ENCODE results near the gene RPL15.
"Not testable (repeated sequence)": the region's sequence is repeated elsewhere in the genome, so short reads cannot be mapped to it uniquely, and the experiment has no call there.

RPL15 gene

DNA sequence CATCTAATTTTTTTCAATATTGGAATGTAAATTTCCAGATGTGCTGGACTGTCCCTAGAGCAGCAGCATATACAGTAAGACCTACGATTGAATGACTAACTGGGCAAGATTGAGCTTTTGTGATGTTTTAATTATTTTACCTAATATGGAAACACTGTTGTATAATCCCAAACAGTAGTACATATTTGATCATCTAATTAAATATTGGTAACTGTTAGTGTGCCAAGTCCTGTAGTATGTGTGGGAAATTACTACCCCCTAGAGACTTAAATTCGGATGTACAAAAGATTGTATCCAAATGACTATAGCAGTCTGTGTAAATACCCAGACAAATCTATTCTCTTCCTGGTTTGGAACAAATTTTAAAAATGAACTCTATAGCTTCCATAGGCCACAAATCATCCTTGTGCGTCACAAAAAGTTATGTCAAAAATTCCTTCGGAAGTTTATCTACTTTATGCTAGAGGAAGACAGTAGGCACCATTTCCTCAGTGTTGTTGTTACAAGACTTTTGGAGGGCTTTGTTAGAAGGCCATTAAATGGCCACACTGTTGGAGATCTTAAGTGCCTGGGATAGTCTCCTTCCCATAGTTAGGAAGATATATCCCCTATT lies 41.7 kb upstream of the RPL15 start:
- Histone ChIP-seq H3K9ac (ENCODE audit: low read depth in 1 of 2, low read length in 2 of 2) (no peak overlapping the region), H3K27me3 (ENCODE audit: control insufficient read depth in 2 of 2, insufficient read depth in 2 of 2, low read length in 2 of 2) (no peaks in the 10 kb centered on the region), H3K9me3 (ENCODE audit: control insufficient read depth in 2 of 2, low read length in 2 of 2) (no peaks in the 10 kb centered on the region), H3K27ac (ENCODE audit: low read depth in 2 of 2, low read length in 2 of 2) (no peak overlapping the region), H3K4me1 (ENCODE audit: control insufficient read depth in 2 of 2, insufficient read depth in 2 of 2, low read length in 2 of 2) (no peaks in the 10 kb centered on the region), H3K36me3 (ENCODE audit: control insufficient read depth in 2 of 2, insufficient read depth in 2 of 2, low read length in 2 of 2) (peaks cover 0 to 3% of the 10 kb centered on the region in 2 donors), H3K4me3 (ENCODE audit: low read length in 2 of 2) (no peak overlapping the region)

DNA sequence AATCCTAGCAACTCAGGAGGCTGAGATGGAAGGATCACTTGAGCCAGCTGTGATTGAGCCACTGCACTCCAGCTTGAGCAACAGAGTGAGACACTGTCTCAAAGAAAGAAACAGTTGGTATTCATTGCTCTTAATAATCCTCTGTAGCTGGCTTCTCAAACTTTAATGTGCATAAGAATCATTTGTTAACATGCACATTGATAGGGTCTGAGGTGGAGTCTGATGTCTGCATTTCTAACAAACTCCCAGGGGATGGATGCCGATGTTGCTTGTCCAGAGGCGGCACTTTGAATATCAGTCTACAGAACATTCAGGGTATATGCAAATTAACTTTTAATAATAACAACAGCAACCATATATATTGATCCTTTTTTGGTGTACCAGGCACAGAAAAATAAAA lies 40.0 kb upstream of the RPL15 start:
- H3K27me3 ChIP-seq (ENCODE audit: control insufficient read depth in 2 of 2, insufficient read depth in 2 of 2, low read length in 2 of 2) = no peaks in the 10 kb centered on the region
- H3K9me3 ChIP-seq (ENCODE audit: control insufficient read depth in 2 of 2, low read length in 2 of 2) = no peaks in the 10 kb centered on the region
- H3K4me3 ChIP-seq (ENCODE audit: low read length in 2 of 2) = no peak overlapping the region
- no peak overlapping the region for H3K27ac ChIP-seq (ENCODE audit: low read depth in 2 of 2, low read length in 2 of 2)
- no peaks in the 10 kb centered on the region for H3K4me1 ChIP-seq (ENCODE audit: control insufficient read depth in 2 of 2, insufficient read depth in 2 of 2, low read length in 2 of 2)
- H3K9ac ChIP-seq (ENCODE audit: low read depth in 1 of 2, low read length in 2 of 2) = no peak overlapping the region
- peaks cover 0 to 3% of the 10 kb centered on the region in 2 donors for H3K36me3 ChIP-seq (ENCODE audit: control insufficient read depth in 2 of 2, insufficient read depth in 2 of 2, low read length in 2 of 2)

DNA sequence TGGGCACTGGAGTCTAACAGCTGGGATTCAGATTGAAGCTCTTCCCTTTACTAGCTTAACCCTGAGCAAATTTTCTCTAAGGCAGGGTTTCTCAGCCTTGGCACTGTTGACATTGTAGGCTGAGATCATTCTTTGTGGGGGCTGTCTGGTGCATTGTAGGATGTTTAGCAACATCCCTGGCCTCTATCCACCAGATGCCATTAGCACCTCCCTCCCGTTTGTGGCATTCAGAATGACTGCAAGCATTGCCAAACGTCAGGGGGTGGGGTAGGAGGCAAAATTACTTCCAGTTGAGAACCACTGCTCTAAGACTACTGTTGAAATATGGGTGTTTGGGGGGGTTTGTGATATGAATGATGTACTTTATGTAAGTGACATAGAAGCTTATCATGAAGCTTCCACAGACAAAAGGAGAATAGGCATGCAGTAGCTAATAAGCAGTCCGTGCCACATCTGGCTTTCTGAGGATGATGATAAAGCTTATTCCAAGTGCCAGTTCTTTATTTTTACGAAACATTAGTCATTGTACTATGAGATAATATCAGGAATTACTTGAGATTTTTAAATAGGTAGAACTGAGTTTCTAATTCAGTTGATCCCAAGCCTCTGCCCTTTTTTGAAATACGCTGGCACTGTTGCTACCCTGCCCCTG lies 39.5 kb upstream of the RPL15 start:
- Histone ChIP-seq H3K4me3 (ENCODE audit: low read length in 2 of 2) (no peak overlapping the region), H3K9me3 (ENCODE audit: control insufficient read depth in 2 of 2, low read length in 2 of 2) (no peaks in the 10 kb centered on the region), H3K36me3 (ENCODE audit: control insufficient read depth in 2 of 2, insufficient read depth in 2 of 2, low read length in 2 of 2) (peaks cover 0 to 3% of the 10 kb centered on the region in 2 donors), H3K9ac (ENCODE audit: low read depth in 1 of 2, low read length in 2 of 2) (no peak overlapping the region), H3K27me3 (ENCODE audit: control insufficient read depth in 2 of 2, insufficient read depth in 2 of 2, low read length in 2 of 2) (no peaks in the 10 kb centered on the region), H3K4me1 (ENCODE audit: control insufficient read depth in 2 of 2, insufficient read depth in 2 of 2, low read length in 2 of 2) (no peaks in the 10 kb centered on the region), H3K27ac (ENCODE audit: low read depth in 2 of 2, low read length in 2 of 2) (no peak overlapping the region)

DNA sequence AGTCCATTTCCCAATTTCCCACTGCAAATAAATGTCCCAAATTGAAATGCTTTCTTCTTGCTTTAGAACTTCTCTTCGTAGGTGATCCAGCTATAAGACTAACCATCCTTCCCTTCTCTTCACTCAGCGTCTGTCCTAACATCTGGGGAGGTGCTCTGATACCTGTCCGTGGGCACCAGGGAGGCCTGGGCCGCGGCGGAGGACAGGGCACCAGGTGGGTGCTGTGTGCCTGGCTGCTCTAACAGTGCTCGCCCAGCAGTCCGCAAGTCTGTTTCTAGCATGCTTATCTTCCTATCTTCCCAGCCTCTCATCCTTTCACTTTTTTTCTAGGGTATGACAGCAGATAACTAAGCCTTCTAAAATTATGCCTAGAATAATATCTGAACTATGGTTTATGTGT lies 37.4 kb upstream of the RPL15 start:
- Histone ChIP-seq H3K9me3 (ENCODE audit: control insufficient read depth in 2 of 2, low read length in 2 of 2) (no peaks in the 10 kb centered on the region), H3K27ac (ENCODE audit: low read depth in 2 of 2, low read length in 2 of 2) (no peak overlapping the region), H3K4me1 (ENCODE audit: control insufficient read depth in 2 of 2, insufficient read depth in 2 of 2, low read length in 2 of 2) (no peaks in the 10 kb centered on the region), H3K4me3 (ENCODE audit: low read length in 2 of 2) (no peak overlapping the region), H3K27me3 (ENCODE audit: control insufficient read depth in 2 of 2, insufficient read depth in 2 of 2, low read length in 2 of 2) (no peaks in the 10 kb centered on the region), H3K9ac (ENCODE audit: low read depth in 1 of 2, low read length in 2 of 2) (no peak overlapping the region), H3K36me3 (ENCODE audit: control insufficient read depth in 2 of 2, insufficient read depth in 2 of 2, low read length in 2 of 2) (peaks cover 0 to 3% of the 10 kb centered on the region in 2 donors)

DNA sequence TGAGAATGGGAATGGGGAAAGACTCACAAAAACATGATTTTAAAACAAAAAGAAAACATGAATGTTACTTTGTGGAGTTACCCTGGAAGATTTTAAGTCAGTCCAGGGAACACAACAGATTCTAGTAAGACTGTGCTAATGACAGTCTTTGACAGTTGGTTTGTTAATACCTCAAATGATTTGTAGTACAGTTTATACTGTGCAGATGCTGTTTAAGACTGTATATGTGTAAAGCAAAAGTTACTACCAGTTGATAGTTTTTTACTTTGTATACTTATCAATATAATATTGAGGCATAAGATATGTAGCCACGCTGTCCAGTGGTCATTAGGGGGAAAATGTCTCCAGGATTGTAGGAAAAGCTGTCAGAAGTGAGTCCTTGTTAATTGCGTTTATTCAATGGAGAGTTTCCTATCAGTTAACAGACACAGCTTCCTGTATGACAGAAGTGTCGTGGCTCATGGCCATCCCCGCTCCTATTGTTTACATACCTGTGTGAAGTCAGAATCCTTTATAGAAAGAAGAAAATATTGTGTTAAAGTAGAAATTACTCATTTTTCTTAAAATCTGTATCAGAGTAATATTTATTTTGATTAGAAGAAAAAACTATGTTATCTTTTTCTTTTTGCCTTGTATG lies 36.1 kb upstream of the RPL15 start:
- H3K27ac ChIP-seq (ENCODE audit: low read depth in 2 of 2, low read length in 2 of 2) = no peak overlapping the region
- H3K4me3 ChIP-seq (ENCODE audit: low read length in 2 of 2) = no peak overlapping the region
- H3K27me3 ChIP-seq (ENCODE audit: control insufficient read depth in 2 of 2, insufficient read depth in 2 of 2, low read length in 2 of 2) = no peaks in the 10 kb centered on the region
- H3K9me3 ChIP-seq (ENCODE audit: control insufficient read depth in 2 of 2, low read length in 2 of 2) = no peaks in the 10 kb centered on the region
- H3K36me3 ChIP-seq (ENCODE audit: control insufficient read depth in 2 of 2, insufficient read depth in 2 of 2, low read length in 2 of 2) = peaks cover 0 to 3% of the 10 kb centered on the region in 2 donors
- H3K4me1 ChIP-seq (ENCODE audit: control insufficient read depth in 2 of 2, insufficient read depth in 2 of 2, low read length in 2 of 2) = no peaks in the 10 kb centered on the region
- no peak overlapping the region for H3K9ac ChIP-seq (ENCODE audit: low read depth in 1 of 2, low read length in 2 of 2)

DNA sequence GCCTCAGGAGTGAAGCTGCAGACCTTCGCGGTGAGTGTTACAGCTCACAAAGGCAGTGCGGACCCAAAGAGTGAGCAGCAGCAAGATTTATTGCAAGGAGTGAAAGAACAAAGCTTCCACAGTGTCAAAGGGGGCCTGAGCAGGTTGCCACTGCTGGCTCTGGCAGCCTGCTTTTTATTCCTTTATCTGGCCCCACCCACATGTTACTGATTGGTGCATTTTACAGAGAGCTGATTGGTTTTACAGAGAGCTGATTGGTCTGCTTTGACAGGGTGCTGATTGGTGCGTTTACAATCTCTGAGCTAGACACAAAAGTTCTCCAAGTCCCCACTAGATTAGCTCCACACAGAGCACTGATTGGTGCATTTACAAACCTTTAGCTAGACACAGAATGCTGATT lies 34.9 kb upstream of the RPL15 start:
- not testable (repeated sequence) for H3K9me3 ChIP-seq (ENCODE audit: control insufficient read depth in 2 of 2, low read length in 2 of 2); H3K27ac ChIP-seq (ENCODE audit: low read depth in 2 of 2, low read length in 2 of 2); H3K4me1 ChIP-seq (ENCODE audit: control insufficient read depth in 2 of 2, insufficient read depth in 2 of 2, low read length in 2 of 2); H3K27me3 ChIP-seq (ENCODE audit: control insufficient read depth in 2 of 2, insufficient read depth in 2 of 2, low read length in 2 of 2); H3K36me3 ChIP-seq (ENCODE audit: control insufficient read depth in 2 of 2, insufficient read depth in 2 of 2, low read length in 2 of 2); H3K4me3 ChIP-seq (ENCODE audit: low read length in 2 of 2); H3K9ac ChIP-seq (ENCODE audit: low read depth in 1 of 2, low read length in 2 of 2)

DNA sequence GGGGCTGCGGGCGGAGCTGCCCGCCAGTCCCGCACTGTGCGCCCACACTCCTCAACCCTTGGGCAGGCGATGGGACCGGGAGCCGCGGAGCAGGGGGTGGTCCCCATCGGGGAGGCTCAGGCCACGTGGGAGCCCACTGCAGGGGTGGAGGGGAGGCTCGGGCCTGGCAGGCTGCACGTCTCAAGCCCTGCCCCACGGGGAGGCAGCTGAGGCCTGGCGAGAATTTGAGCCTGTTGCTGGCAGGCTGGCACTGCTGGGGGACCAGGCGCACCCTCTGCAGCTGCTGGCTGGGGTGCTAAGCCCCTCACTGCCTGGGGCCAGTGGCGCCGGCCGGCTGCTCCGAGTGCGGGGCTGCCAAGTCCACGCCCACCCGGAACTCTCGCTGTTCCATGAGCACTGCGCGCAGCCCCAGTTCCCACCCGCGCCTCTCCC lies 34.4 kb upstream of the RPL15 start:
- Histone ChIP-seq H3K9me3 (ENCODE audit: control insufficient read depth in 2 of 2, low read length in 2 of 2) (no peaks in the 10 kb centered on the region), H3K4me3 (ENCODE audit: low read length in 2 of 2) (no peak overlapping the region), H3K27me3 (ENCODE audit: control insufficient read depth in 2 of 2, insufficient read depth in 2 of 2, low read length in 2 of 2) (no peaks in the 10 kb centered on the region), H3K36me3 (ENCODE audit: control insufficient read depth in 2 of 2, insufficient read depth in 2 of 2, low read length in 2 of 2) (peaks cover 0 to 3% of the 10 kb centered on the region in 2 donors), H3K27ac (ENCODE audit: low read depth in 2 of 2, low read length in 2 of 2) (no peak overlapping the region), H3K4me1 (ENCODE audit: control insufficient read depth in 2 of 2, insufficient read depth in 2 of 2, low read length in 2 of 2) (no peaks in the 10 kb centered on the region), H3K9ac (ENCODE audit: low read depth in 1 of 2, low read length in 2 of 2) (no peak overlapping the region)

DNA sequence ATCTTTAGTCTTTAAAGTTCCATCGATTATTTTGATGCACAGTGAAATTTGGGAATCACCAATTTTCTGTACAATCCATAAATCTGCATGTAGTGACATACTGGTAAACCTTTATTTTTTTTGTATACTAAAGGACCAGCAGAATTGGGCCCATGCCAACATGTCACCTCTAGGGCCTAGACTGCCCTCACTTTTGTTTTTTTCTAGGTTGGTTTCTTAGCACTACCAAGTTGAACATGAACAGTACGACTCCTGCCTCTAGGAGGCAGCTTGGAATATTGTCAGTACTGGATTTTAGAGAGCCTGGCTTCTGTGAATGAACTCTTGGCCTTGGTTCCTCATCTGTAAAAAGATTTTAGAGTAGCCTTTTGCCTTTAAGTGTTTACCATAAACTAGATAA lies 32.5 kb upstream of the RPL15 start:
- Histone ChIP-seq H3K36me3 (ENCODE audit: control insufficient read depth in 2 of 2, insufficient read depth in 2 of 2, low read length in 2 of 2) (no peaks in the 10 kb centered on the region), H3K4me1 (ENCODE audit: control insufficient read depth in 2 of 2, insufficient read depth in 2 of 2, low read length in 2 of 2) (no peaks in the 10 kb centered on the region), H3K4me3 (ENCODE audit: low read length in 2 of 2) (no peak overlapping the region), H3K27ac (ENCODE audit: low read depth in 2 of 2, low read length in 2 of 2) (no peak overlapping the region), H3K9ac (ENCODE audit: low read depth in 1 of 2, low read length in 2 of 2) (no peak overlapping the region), H3K9me3 (ENCODE audit: control insufficient read depth in 2 of 2, low read length in 2 of 2) (no peaks in the 10 kb centered on the region), H3K27me3 (ENCODE audit: control insufficient read depth in 2 of 2, insufficient read depth in 2 of 2, low read length in 2 of 2) (no peaks in the 10 kb centered on the region)

DNA sequence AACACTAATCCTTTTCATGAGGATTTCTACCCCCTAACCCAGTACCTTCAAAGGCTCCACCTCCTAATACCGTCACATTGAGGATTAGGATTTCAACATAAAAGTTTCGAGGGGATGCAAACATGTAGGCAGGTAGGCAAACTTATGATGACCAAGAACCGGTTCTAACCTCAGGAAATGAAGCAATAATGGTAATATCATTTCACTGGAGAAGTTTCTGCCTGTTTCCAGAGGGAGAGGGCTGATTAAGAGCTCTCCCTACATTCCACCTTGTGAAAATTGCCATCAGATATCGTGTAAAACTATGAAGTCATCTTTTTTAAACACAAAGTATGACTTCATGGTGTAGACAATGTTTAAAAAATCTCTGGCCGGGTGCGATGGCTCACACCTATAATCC lies 31.7 kb upstream of the RPL15 start:
- H3K9ac ChIP-seq (ENCODE audit: low read depth in 1 of 2, low read length in 2 of 2) = no peak overlapping the region
- H3K4me1 ChIP-seq (ENCODE audit: control insufficient read depth in 2 of 2, insufficient read depth in 2 of 2, low read length in 2 of 2) = no peaks in the 10 kb centered on the region
- no peak overlapping the region for H3K4me3 ChIP-seq (ENCODE audit: low read length in 2 of 2)
- no peaks in the 10 kb centered on the region for H3K9me3 ChIP-seq (ENCODE audit: control insufficient read depth in 2 of 2, low read length in 2 of 2)
- no peak overlapping the region for H3K27ac ChIP-seq (ENCODE audit: low read depth in 2 of 2, low read length in 2 of 2)
- peaks cover 4% of the 10 kb centered on the region in 2 donors for H3K36me3 ChIP-seq (ENCODE audit: control insufficient read depth in 2 of 2, insufficient read depth in 2 of 2, low read length in 2 of 2)
- H3K27me3 ChIP-seq (ENCODE audit: control insufficient read depth in 2 of 2, insufficient read depth in 2 of 2, low read length in 2 of 2) = no peaks in the 10 kb centered on the region

DNA sequence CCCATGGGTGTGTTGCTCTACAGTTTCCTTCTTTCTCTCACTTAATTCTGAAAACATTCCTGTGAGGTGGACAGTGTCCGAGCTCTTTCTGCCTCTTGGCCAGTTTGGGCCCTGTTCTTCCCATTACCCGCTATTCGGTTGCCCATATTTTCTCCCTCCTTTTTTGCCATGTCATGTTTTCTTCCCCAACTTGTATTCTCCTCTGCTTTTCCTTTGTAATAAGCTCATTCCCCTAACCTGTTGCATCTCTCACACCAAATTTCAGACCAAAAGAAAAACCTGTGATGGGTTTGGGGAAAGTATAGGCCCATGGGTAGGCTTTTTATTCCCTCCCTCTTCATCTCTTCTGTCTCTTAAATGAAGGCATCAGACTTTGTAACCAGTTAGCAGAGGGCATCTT lies 30.6 kb upstream of the RPL15 start:
- H3K27me3 ChIP-seq (ENCODE audit: control insufficient read depth in 2 of 2, insufficient read depth in 2 of 2, low read length in 2 of 2) = no peaks in the 10 kb centered on the region
- H3K4me3 ChIP-seq (ENCODE audit: low read length in 2 of 2) = no peak overlapping the region
- no peaks in the 10 kb centered on the region for H3K9me3 ChIP-seq (ENCODE audit: control insufficient read depth in 2 of 2, low read length in 2 of 2)
- peaks cover 10 to 11% of the 10 kb centered on the region in 2 donors for H3K36me3 ChIP-seq (ENCODE audit: control insufficient read depth in 2 of 2, insufficient read depth in 2 of 2, low read length in 2 of 2)
- no peak overlapping the region for H3K9ac ChIP-seq (ENCODE audit: low read depth in 1 of 2, low read length in 2 of 2)
- no peak overlapping the region for H3K27ac ChIP-seq (ENCODE audit: low read depth in 2 of 2, low read length in 2 of 2)
- no peaks in the 10 kb centered on the region for H3K4me1 ChIP-seq (ENCODE audit: control insufficient read depth in 2 of 2, insufficient read depth in 2 of 2, low read length in 2 of 2)
